GM10266 (cell line): ENCODE data around the gene ACOT11.

ENCODE experiments used
- DNase-seq: peaks from one replicate; pipeline ENCODE4 v3.0.0; 2012; ENCODE audit errors: extremely low spot score
- TF ChIP-seq, protein P1 (sequence below): IDR thresholded peaks from 2 replicates; pipeline ENCODE4 v1.5.1; 2012; ENCODE audit warnings: mild to moderate bottlenecking, low read depth; ENCODE audit not compliant: control insufficient read depth, insufficient read depth; ENCODE audit errors: missing control alignments

ACOT11 gene

DNA sequence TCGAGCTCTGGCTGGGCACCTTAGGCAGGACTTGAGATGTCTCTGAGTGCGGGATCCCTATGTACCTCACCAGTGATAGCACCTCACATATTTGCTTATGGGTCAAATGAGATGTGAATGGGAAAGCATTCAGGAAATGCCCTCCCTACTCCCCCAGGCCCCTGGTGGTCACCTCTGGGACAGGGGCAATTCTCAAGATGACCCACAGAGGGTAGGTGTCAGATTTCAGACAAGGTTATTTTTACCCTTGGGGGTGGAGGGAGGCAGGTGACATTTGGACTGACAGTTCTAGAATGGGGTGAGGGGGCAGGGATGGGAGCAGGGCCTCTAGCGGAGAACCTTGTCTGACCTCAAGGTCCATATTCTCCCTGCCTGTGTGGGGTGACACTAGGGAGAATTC, 27.1 kb downstream of the ACOT11 start:
- TF ChIP-seq, protein P1, sequence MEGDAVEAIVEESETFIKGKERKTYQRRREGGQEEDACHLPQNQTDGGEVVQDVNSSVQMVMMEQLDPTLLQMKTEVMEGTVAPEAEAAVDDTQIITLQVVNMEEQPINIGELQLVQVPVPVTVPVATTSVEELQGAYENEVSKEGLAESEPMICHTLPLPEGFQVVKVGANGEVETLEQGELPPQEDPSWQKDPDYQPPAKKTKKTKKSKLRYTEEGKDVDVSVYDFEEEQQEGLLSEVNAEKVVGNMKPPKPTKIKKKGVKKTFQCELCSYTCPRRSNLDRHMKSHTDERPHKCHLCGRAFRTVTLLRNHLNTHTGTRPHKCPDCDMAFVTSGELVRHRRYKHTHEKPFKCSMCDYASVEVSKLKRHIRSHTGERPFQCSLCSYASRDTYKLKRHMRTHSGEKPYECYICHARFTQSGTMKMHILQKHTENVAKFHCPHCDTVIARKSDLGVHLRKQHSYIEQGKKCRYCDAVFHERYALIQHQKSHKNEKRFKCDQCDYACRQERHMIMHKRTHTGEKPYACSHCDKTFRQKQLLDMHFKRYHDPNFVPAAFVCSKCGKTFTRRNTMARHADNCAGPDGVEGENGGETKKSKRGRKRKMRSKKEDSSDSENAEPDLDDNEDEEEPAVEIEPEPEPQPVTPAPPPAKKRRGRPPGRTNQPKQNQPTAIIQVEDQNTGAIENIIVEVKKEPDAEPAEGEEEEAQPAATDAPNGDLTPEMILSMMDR: no peak
- no peak for DNase-seq

DNA sequence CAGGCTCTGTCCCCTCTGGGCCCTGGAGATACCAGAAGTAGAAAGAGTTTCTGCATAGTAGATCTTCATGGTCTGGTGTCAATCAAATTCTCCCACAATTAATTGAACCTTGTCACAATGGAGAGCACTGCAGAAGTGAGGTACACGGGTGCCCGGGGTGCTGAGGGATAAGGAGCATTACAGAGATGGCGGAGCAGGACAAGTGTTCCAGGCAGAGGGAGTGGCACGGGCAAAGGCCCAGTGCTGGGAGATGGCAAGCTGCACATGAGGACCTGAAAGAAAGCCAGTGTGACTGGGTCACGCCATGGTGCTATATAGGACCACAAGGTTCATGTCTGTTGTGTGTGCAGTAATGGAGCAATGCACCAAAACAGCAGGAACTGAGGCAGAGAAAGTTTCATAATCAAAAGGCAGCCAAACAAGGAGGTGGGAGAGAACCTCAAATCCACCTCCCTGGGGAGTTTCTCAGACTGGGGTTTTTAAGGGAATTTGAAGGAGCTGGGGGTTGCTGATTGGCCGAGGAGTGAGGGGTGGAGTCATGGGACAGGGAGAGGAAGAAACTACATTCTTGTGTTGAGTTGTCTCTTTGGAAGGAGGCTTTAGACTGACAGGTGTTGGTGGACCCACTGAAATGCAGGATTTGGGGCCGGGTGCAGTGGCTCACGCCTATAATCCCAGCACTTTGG, 27.7 kb downstream of the ACOT11 start:
- TF ChIP-seq, protein P1: no peak
- no peak for DNase-seq

DNA sequence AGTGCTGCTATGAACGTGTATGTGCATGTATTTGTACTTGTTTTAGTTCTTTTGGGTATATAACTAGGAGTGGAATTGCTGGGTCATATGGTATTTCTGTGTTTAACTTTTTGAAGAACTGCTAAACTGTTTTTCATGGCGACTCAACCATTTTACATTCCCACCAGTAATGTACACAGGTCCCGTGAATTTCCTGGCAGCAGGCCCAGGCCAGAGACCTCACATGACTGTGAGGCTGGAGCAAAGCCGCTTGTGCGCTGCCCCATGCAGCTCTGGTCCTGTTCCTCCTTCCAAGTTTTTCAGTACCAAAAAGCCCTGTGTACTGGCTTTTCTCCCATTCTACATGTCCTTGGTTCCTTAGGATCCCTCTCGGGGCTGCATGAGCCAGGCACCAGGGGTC, 29.6 kb downstream of the ACOT11 start:
- DNase-seq: no peak
- TF ChIP-seq, protein P1: no peak

DNA sequence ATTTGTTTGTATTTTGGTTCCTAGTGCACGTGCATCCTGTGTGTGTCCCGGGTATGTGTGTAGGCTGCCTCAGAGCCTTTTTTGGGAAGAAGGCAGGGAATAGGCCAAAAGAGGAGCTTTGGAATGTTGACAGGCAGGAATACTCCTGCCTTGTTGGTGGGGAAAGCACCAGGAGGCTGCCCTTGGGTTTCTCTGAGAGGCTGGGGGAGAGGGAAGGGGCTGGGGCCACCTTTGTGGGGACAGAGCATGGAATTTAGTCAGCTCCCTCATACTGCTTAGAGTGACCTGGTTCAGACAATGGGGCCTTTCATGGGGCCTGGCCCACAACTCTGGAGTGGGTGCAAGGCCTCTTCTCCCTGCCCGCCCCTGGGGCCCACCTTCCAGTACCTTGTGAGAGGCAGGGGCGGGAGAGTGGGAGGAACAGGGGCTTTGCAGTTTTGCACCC, 31.3 kb downstream of the ACOT11 start:
- TF ChIP-seq, protein P1: no peak
- DNase-seq: no peak

DNA sequence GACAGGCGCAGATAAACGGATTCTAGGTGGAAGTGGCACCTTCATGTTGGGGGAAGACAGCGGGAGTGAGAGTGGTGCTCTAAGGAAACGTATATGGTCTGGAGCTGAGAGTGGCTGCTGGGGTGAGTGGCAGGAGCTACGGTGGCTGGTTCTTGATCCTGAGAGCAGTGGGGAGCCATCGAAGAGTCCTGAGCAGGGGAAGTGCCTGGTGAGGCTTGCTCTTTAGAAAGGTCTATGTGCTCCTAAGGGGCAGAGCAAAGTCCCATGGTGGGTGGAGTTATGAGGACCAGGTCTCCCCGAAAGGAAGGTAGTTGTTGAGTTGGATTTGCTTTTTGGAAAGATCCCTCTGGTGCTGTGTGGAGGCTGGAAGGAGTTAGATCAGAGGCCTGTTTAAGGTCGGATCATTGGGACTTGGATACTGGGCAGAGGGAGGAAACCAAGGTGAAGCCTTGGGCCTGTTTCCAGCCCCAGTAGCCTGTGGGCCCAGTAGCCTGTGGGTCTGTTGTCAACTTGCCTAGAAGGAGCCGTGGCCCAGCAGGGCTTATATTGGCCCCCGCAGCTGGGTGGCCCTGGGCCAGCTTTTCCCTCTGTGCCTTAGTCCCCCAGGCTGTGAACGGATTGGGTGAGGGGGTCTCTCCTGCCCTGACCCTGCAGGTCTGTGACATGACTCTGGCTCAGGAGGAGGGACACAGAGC, 33.0 kb downstream of the ACOT11 start:
- DNase-seq: no peak
- TF ChIP-seq, protein P1: no peak

DNA sequence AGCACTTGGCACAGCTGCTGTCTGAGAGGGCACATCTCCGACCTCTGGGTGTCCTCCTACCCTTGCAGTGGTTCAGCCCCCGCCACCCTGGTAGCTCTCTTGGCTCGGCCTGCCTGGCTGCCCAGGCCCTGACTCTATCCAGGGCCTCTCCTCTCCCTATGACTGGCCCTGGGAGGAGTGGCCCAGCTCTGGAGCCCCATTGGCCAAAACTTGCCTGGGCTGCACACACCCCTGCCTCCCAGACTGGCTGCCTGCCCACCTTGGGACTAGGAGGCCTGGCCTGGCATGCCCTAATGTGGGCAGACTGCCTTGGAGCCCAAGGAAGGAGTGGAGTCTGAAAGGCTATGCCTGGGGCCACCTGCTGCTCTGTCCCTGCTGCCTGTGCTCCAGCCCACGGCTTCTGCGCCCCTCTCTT, 33.6 kb downstream of the ACOT11 start:
- DNase-seq: no peak

More for the DNA sequence above, 33.6 kb downstream of the ACOT11 start:
- TF ChIP-seq, protein P1: no peak
